Fibroblast of lung (primary cell): ENCODE measurements around the gene NAB2. TPM values are rescaled to one million over a fixed set of nuclear protein-coding genes. Genes with fewer than 3 reads are reported as not detected.

ENCODE experiments used
- DNase-seq, 2 donors: peaks; one replicate each; pipeline versions ENCODE4 v3.0.0 to v3.0.0-alpha.2; 2010; ENCODE audit warnings: low read depth in 2 of 2
- H2AFZ ChIP-seq: 2 replicates; pipeline ENCODE4 v1.5.1; 2012; ENCODE audit warnings: low read length, control low read depth, inconsistent platforms
- H3K27ac ChIP-seq: 2 replicates; pipeline ENCODE4 v1.5.1; 2011; ENCODE audit warnings: low read length, control low read depth; ENCODE audit not compliant: insufficient read depth
- H3K27me3 ChIP-seq: 2 replicates; pipeline ENCODE4 v1.5.1; 2011; ENCODE audit warnings: mild to moderate bottlenecking, low read length; ENCODE audit not compliant: control insufficient read depth, insufficient read depth
- H3K36me3 ChIP-seq: 2 replicates; pipeline ENCODE4 v1.5.1; 2011; ENCODE audit warnings: low read length; ENCODE audit not compliant: control insufficient read depth, insufficient read depth
- H3K4me1 ChIP-seq: 2 replicates; pipeline ENCODE4 v1.5.1; 2011; ENCODE audit warnings: low read length; ENCODE audit not compliant: control insufficient read depth, insufficient read depth; ENCODE audit errors: extremely low read depth
- H3K4me2 ChIP-seq: 2 replicates; pipeline ENCODE4 v1.5.1; 2011; ENCODE audit warnings: low read length, control low read depth; ENCODE audit not compliant: insufficient read depth; ENCODE audit errors: extremely low read depth
- H3K4me3 ChIP-seq, 4 experiments: fragments of 200-600 bp in 1 of 4; sonication (generic) in 1 of 4; replicated peaks in 1 of 4; 2 replicates each; pipeline ENCODE4 v1.5.1; 2011 to 2016; ENCODE audit warnings: low read length in 4 of 4, low read depth in 3 of 4, mild to moderate bottlenecking in 3 of 4, control low read depth in 2 of 4, inconsistent platforms in 1 of 4, mixed read lengths in 1 of 4; ENCODE audit not compliant: insufficient read depth in 1 of 4; ENCODE audit errors: control extremely low read depth in 1 of 4
- H3K79me2 ChIP-seq: 2 replicates; pipeline ENCODE4 v1.5.1; 2012; ENCODE audit warnings: mild to moderate bottlenecking, low read length, inconsistent platforms; ENCODE audit not compliant: control insufficient read depth, insufficient read depth
- H3K9ac ChIP-seq: 2 replicates; pipeline ENCODE4 v1.5.1; 2011; ENCODE audit warnings: mild to moderate bottlenecking, low read length, control low read depth; ENCODE audit not compliant: insufficient read depth
- H3K9me3 ChIP-seq: 2 replicates; pipeline ENCODE4 v1.5.1; 2012; ENCODE audit warnings: low read depth, low read length; ENCODE audit not compliant: control insufficient read depth, insufficient read depth
- H4K20me1 ChIP-seq: 2 replicates; pipeline ENCODE4 v1.5.1; 2011; ENCODE audit warnings: low read length; ENCODE audit not compliant: control insufficient read depth, insufficient read depth; ENCODE audit errors: extremely low read depth
- CTCF ChIP-seq, 2 donors: IDR thresholded peaks in 1 of 2; conservative IDR thresholded peaks in 1 of 2; 1 replicate in 1 of 2; 2 replicates in 1 of 2; pipeline ENCODE4 v1.5.1; 2011 to 2012; ENCODE audit warnings: low read length in 2 of 2, control low read depth in 1 of 2, inconsistent platforms in 1 of 2, low read depth in 1 of 2, mild to moderate bottlenecking in 1 of 2
- EZH2 ChIP-seq: IDR thresholded peaks from 2 replicates; pipeline ENCODE4 v1.5.1; 2012; ENCODE audit warnings: low read length, control low read depth, mild to moderate bottlenecking; ENCODE audit errors: missing control alignments
- polyA plus RNA-seq, 2 donors: library from polyadenylated mRNA; depleted of rRNA in 1 of 2; stranded (reverse) in 1 of 2; unstranded in 1 of 2; fragments of >200 nt; gene quantifications; 2 replicates each; pipeline ENCODE4 v1.2.1, GENCODE V29; 2011 to 2012; ENCODE audit warnings: missing spikeins in 1 of 2
- total RNA-seq: library from RNA; depleted of rRNA; stranded (reverse); fragments of >200 nt; gene quantifications from 2 replicates; pipeline ENCODE4 v1.2.1, GENCODE V29; 2014

NAB2 gene
- total and polyA plus RNA-seq, 2 donors (not counting 1 experiment from before 2014, with no cell fraction given), result 31.3 to 39.6 TPM

- TF ChIP-seq EZH2 (no peak), CTCF (conservative IDR thresholded peaks at IDR 0.05 in 1 of 2, IDR thresholded peaks at IDR 0.05 in 1 of 2; ENCODE audit: low read depth in 1 of 2, low read length in 2 of 2) (no peak)
- H3K27me3 ChIP-seq, result peaks cover 30% of the 10 kb centered on the region
- H4K20me1 ChIP-seq, result no peaks in the 10 kb centered on the region
- H3K4me2 ChIP-seq, result no peak overlapping the region
- no peaks in the 10 kb centered on the region for H3K79me2 ChIP-seq
- no peaks in the 10 kb centered on the region for H3K4me1 ChIP-seq
- no peaks in the 10 kb centered on the region for H3K36me3 ChIP-seq
- H3K9ac ChIP-seq, result no peak overlapping the region
- H2AFZ ChIP-seq, result no peak overlapping the region
- no peak overlapping the region for H3K4me3 ChIP-seq
- no peaks in the 10 kb centered on the region for H3K9me3 ChIP-seq
- no peak overlapping the region for H3K27ac ChIP-seq
- no peak for DNase-seq
Measured at GRCh38 chr12:57042695-57043094, 46.2 kb upstream of the NAB2 start.

GRCh38 chr12:57044468-57044867 is 44.4 kb upstream of the NAB2 start:
- no peak overlapping the region for H3K4me3 ChIP-seq
- H3K4me2 ChIP-seq, result no peak overlapping the region
- no peaks in the 10 kb centered on the region for H4K20me1 ChIP-seq
- no peak overlapping the region for H3K9ac ChIP-seq
- H3K9me3 ChIP-seq, result no peaks in the 10 kb centered on the region
- no peak for DNase-seq
- H2AFZ ChIP-seq, result no peak overlapping the region
- no peaks in the 10 kb centered on the region for H3K79me2 ChIP-seq
- H3K27me3 ChIP-seq, result peaks cover 21% of the 10 kb centered on the region
- H3K27ac ChIP-seq, result no peak overlapping the region
- TF ChIP-seq EZH2, result no peak
- TF ChIP-seq CTCF (conservative IDR thresholded peaks at IDR 0.05 in 1 of 2, IDR thresholded peaks at IDR 0.05 in 1 of 2; ENCODE audit: low read depth in 1 of 2, low read length in 2 of 2), result no peak
- no peaks in the 10 kb centered on the region for H3K36me3 ChIP-seq
- H3K4me1 ChIP-seq, result no peaks in the 10 kb centered on the region

GRCh38 chr12:57044889-57045288 is 44.0 kb upstream of the NAB2 start:
- no peaks in the 10 kb centered on the region for H3K36me3 ChIP-seq
- no peaks in the 10 kb centered on the region for H4K20me1 ChIP-seq
- peaks cover 21% of the 10 kb centered on the region for H3K27me3 ChIP-seq
- H3K79me2 ChIP-seq, result no peaks in the 10 kb centered on the region
- DNase-seq, result no peak
- H3K4me1 ChIP-seq, result no peaks in the 10 kb centered on the region
- H3K4me3 ChIP-seq, result no peak overlapping the region
- H3K27ac ChIP-seq, result no peak overlapping the region
- H3K9me3 ChIP-seq, result no peaks in the 10 kb centered on the region
- H3K9ac ChIP-seq, result no peak overlapping the region
- TF ChIP-seq CTCF (conservative IDR thresholded peaks at IDR 0.05 in 1 of 2, IDR thresholded peaks at IDR 0.05 in 1 of 2; ENCODE audit: low read depth in 1 of 2, low read length in 2 of 2) (no peak), EZH2 (no peak)
- no peak overlapping the region for H2AFZ ChIP-seq
- no peak overlapping the region for H3K4me2 ChIP-seq
